Natural killer cell (primary cell): ENCODE data around the gene P3H3. TPM values are rescaled to one million over a fixed set of nuclear protein-coding genes. Genes with fewer than 3 reads are reported as not detected.

Source experiments
- ATAC-seq, 3 donors: fragments of 150-1000 bp in 2 of 3; fragments of 200-7000 bp in 1 of 3; cut with Tn5 transposase; 1 replicate in 1 of 3; 2 replicates in 2 of 3; pipeline ENCODE4 v1.10.0; 2021; ENCODE audit warnings: mild to moderate bottlenecking in 2 of 3, moderate library complexity in 2 of 3
- DNase-seq, 2 donors: peaks; one replicate each; pipeline versions ENCODE4 v3.0.0 to v3.0.0-alpha.2; 2013 to 2021; ENCODE audit warnings: mixed read lengths in 1 of 2
- H3K27ac ChIP-seq: one replicate; pipeline ENCODE4 v1.5.1; 2013; ENCODE audit warnings: mild to moderate bottlenecking, low read length
- H3K27me3 ChIP-seq: one replicate; pipeline ENCODE4 v1.6.1; 2013; ENCODE audit warnings: low read length; ENCODE audit not compliant: control insufficient read depth, insufficient read depth
- H3K36me3 ChIP-seq: one replicate; pipeline ENCODE4 v1.6.1; 2013; ENCODE audit warnings: low read length; ENCODE audit not compliant: control insufficient read depth, insufficient read depth
- H3K4me1 ChIP-seq: one replicate; pipeline ENCODE4 v1.6.1; 2013; ENCODE audit warnings: low read length; ENCODE audit not compliant: control insufficient read depth, insufficient read depth
- H3K4me3 ChIP-seq: one replicate; pipeline ENCODE4 v1.5.1; 2013; ENCODE audit warnings: low read length
- H3K9me3 ChIP-seq: one replicate; pipeline ENCODE4 v1.6.1; 2013; ENCODE audit warnings: low read length; ENCODE audit not compliant: control insufficient read depth, insufficient read depth
- H3K27ac Mint-ChIP-seq, 2 donors: one replicate each; pipeline ENCODE4 v1.8.0; 2022; ENCODE audit warnings: mild to moderate bottlenecking in 2 of 2, mixed read lengths in 2 of 2, moderate library complexity in 1 of 2
- H3K27me3 Mint-ChIP-seq, 2 donors: one replicate each; pipeline ENCODE4 v1.8.0; 2022; ENCODE audit warnings: low read depth in 2 of 2, mixed read lengths in 2 of 2
- H3K36me3 Mint-ChIP-seq: one replicate; pipeline ENCODE4 v1.8.0; 2022; ENCODE audit warnings: mixed read lengths
- H3K4me1 Mint-ChIP-seq, 2 donors: one replicate each; pipeline ENCODE4 v1.8.0; 2022; ENCODE audit warnings: mixed read lengths in 2 of 2
- H3K4me3 Mint-ChIP-seq: one replicate; pipeline ENCODE4 v1.8.0; 2022; ENCODE audit warnings: mild to moderate bottlenecking, moderate library complexity, mixed read lengths
- H3K9me3 Mint-ChIP-seq, 2 donors: one replicate each; pipeline ENCODE4 v1.8.0; 2022; ENCODE audit warnings: mixed read lengths in 2 of 2
- CTCF ChIP-seq: fragments of 200-600 bp; IDR thresholded peaks from one replicate; pipeline ENCODE4 v1.8.0; 2022; ENCODE audit warnings: antibody characterized with exemption
- WGBS: methylation state at CpG from one replicate; pipeline ENCODE4 v1.1.7; 2013; ENCODE audit warnings: missing lambda C conversion rate; ENCODE audit not compliant: insufficient coverage; 5-methylcytosine and 5-hydroxymethylcytosine counted together
- intact Hi-C: fragments of 100-400 bp; cut with micrococcal nuclease; formaldehyde crosslinking; loops from one replicate; pipeline ENCODE4 v1.14.2; 2022
- total RNA-seq, 4 donors: library from RNA; stranded (reverse); fragments of 120-200 nt in 1 of 4; gene quantifications; one replicate each; pipeline versions ENCODE4 v1.2.3 to v1.2.4, GENCODE V29; 2013 to 2022

P3H3 gene
- total RNA-seq, 3 donors from 2014 or later (not counting 1 experiment from before 2014, with no cell fraction given): 0.72 to 1.8 TPM; not detected in 1

GRCh38 chr12:6786416-6787094 lies 41.7 kb upstream of the P3H3 start:
- Histone ChIP-seq H3K4me3 (no peak overlapping the region), H3K4me1 (peaks cover 4% of the 10 kb centered on the region), H3K36me3 (no peaks in the 10 kb centered on the region), H3K27me3 (no peaks in the 10 kb centered on the region), H3K9me3 (no peaks in the 10 kb centered on the region), H3K27ac (no peak overlapping the region)
- intact Hi-C loops: no loop called here
- Mint-ChIP-seq H3K36me3 (no peaks in the 10 kb centered on the region), H3K9me3 (no peaks in the 10 kb centered on the region), H3K27ac (no peak overlapping the region), H3K4me3 (no peak overlapping the region), H3K27me3 (peaks cover 8 to 14% of the 10 kb centered on the region in 2 donors), H3K4me1 (peaks cover 0 to 8% of the 10 kb centered on the region in 2 donors)
- WGBS: 51% methylated on average over 6 of the region's 9 CpGs
- DNase-seq (peak in 1 of 2 donors; percentile 74), ATAC-seq (no peak)
- no peak for TF ChIP-seq CTCF

GRCh38 chr12:6787309-6787708 lies 40.9 kb upstream of the P3H3 start:
- ATAC-seq (no peak), DNase-seq (peak in 1 of 2 donors; percentile 2)
- peaks cover 11% of the 10 kb centered on the region for H3K4me1 ChIP-seq
- TF ChIP-seq CTCF: no peak
- H3K4me3 ChIP-seq: no peak overlapping the region
- Mint-ChIP-seq H3K4me3 (no peak overlapping the region), H3K27ac (no peak overlapping the region), H3K27me3 (peaks cover 14 to 18% of the 10 kb centered on the region in 2 donors), H3K4me1 (peaks cover 0 to 14% of the 10 kb centered on the region in 2 donors), H3K9me3 (no peaks in the 10 kb centered on the region), H3K36me3 (no peaks in the 10 kb centered on the region)
- no peak overlapping the region for H3K27ac ChIP-seq
- intact Hi-C loops: no loop called here
- 99% methylated on average over 5 of the region's 5 CpGs for WGBS
- H3K36me3 ChIP-seq: no peaks in the 10 kb centered on the region
- no peaks in the 10 kb centered on the region for H3K9me3 ChIP-seq
- H3K27me3 ChIP-seq: no peaks in the 10 kb centered on the region

- H3K4me3 ChIP-seq: peak within 1 kb of the TSS; percentile 21
- Mint-ChIP-seq H3K36me3 (no peaks in the 10 kb centered on the region), H3K4me1 (peaks cover 0 to 21% of the 10 kb centered on the region in 2 donors), H3K27me3 (peaks cover 26 to 34% of the 10 kb centered on the region in 2 donors), H3K4me3 (peak within 1 kb of the TSS; percentile 35), H3K9me3 (no peaks in the 10 kb centered on the region), H3K27ac (no peak within 1 kb of the TSS)
- no peaks in the 10 kb centered on the region for H3K27me3 ChIP-seq
- H3K4me1 ChIP-seq: peaks cover 20% of the 10 kb centered on the region
- no peak within 1 kb of the TSS for H3K27ac ChIP-seq
- no peaks in the 10 kb centered on the region for H3K9me3 ChIP-seq
- 41% methylated on average over 18 of the region's 18 CpGs for WGBS
- ATAC-seq (peak in 1 of 3 donors; percentile 44), DNase-seq (peak in 1 of 2 donors; percentile 77)
- intact Hi-C loops: no loop called here
- no peaks in the 10 kb centered on the region for H3K36me3 ChIP-seq
- no peak for TF ChIP-seq CTCF
Observed at GRCh38 chr12:6788972-6789924, 39.0 kb upstream of the P3H3 start, which contains the start of gene CD4. Gene CD4, plus strand, starts transcription at chr12:6789528. Its CDS starts 10,611 bp downstream, at chr12:6800139.
